Upper lobe of left lung (tissue), 4 donors: ENCODE results near the gene SPDYE2B.
"Not testable (repeated sequence)": the region's sequence is repeated elsewhere in the genome, so short reads cannot be mapped to it uniquely, and the experiment has no call there.

Source experiments
- CTCF ChIP-seq, 6 experiments: fragments of 450-650 bp in 4 of 6; fragments of 200-600 bp in 2 of 6; sonication (generic) in 2 of 6; IDR thresholded peaks; one replicate each; pipeline ENCODE4 v1.5.1; 2016 to 2019; ENCODE audit warnings: antibody characterized with exemption in 6 of 6
- POLR2A ChIP-seq, 4 donors: fragments of 450-650 bp; IDR thresholded peaks; one replicate each; pipeline ENCODE4 v1.5.1; 2016 to 2017; ENCODE audit warnings: antibody characterized with exemption in 4 of 4, mild to moderate bottlenecking in 2 of 4

- TF ChIP-seq CTCF, POLR2A (IDR thresholded peaks at IDR 0.05): not testable (repeated sequence)
These were observed 47.8 kb upstream of the SPDYE2B start for GRCh38 chr7:102602317-102602716.
